Fibroblast of the conjunctiva (primary cell): ENCODE data around the gene RUFY1.
A peak's percentile ranks its signal among the peaks of the same experiment; 100 is the strongest.
"Not testable (repeated sequence)": the region's sequence is repeated elsewhere in the genome, so short reads cannot be mapped to it uniquely, and the experiment has no call there.

ENCODE experiments used
- DNase-seq: peaks from one replicate; pipeline ENCODE4 v3.0.0-alpha.2; 2010; ENCODE audit warnings: low read depth

The RUFY1 gene

DNA sequence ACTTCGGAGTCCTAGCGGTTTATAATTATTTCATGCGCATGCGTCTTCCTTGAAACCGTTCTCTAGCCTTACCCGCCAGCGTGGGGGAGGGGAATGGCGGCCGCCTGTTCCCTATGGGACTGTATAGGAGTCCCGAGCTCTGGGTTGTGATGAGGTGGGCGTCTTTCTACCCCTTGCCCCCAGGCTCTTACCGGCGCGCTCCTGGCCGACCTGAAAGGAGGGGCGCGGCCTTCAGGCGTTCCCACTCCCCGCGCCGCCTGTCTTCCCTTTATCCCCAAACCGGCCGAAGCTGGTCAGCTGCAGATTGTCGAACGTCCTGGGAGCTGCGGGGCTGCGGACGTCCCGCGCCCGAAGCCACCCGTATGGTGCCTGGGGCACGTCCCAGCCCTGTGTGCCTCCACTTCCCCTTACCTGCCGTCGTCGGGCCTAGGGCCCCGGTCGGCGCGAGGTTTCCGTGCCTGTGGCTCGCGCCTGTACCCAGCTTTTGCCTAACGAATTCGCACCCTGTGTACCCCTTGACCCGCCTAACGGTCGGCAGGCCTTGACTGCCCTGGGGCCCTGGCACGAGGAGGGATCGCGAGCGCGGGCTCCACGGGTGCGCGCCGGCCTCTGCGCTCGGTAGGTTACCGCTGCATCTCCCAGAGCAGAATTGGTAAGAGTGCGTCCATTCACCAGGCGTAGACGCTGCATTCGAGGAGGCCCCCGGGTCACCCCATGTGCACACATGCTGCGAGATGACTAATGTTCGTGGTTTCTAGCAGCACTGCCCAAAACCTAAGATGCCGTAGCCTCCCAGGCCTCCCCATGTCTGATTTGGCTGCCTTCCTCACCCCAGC is 73.8 kb downstream of the RUFY1 start:
- peak; percentile 66 for DNase-seq

DNA sequence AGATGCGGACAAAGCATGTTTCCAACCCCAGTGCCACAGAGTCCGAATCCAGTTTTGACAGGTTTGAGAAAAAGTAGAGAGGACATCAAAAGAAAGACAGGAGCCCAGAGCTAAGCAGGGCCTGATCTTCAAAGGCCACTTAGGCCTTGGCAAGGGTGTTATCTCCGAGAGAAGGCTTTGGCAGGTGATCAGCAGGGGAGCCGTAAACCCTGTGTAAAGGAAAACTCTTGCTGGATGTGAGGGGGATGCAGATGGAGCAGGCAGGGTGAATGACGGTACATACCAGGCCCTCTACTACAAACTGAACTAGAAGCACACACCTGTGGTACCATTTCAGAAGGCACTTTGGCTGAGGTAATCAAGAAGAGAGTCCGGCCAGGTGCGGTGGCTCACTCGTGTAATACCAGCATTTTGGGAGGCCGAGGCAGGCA is 74.5 kb downstream of the RUFY1 start:
- DNase-seq = no peak

DNA sequence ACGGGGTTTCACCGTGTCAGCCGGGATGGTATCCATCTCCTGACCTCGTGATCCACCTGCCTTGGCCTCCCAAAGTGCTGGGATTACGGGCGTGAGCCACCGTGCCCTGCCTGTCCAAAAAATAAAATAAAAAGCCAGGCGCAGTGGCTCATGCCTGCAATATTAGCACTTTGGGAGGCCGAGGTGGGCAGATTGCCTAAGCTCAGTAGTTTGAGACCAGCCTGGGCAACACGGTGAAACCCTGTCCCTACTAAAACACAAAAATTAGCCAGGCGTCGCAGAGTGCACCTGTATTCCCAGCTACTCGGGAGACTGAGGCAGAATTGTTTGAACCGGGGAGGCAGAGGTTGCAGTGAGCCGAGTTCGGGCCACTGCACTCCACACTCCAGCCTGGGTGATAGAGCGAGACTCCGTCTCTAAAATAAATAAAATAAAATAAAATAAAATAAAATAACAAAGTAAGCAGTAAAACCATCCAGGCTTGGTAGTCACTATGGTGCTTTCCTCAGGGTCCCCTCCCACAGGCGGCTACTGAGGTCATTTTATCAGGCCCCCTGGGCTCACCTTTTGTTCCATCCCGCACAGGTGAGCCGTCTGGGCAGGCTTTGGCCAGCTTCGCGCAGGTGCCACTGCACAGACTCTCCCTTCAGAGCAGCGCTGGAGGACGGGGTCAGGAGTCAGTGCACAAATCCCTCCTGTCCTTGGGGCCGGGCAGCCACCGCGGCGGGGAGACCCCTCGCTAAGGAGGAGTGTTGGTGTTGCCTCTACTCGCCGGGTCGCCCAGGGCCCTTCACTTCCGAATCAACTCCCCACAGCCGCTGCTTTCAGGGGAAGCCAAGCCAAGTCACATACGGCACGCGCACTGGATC is 83.4 kb downstream of the RUFY1 start:
- not testable (repeated sequence) for DNase-seq

GRCh38 chr5:179634370-179635172 is 84.2 kb downstream of the RUFY1 start:
- not testable (repeated sequence) for DNase-seq

GRCh38 chr5:179639296-179639695 is 88.9 kb downstream of the RUFY1 start:
- DNase-seq = not testable (repeated sequence)

- not testable (repeated sequence) for DNase-seq
Observed at GRCh38 chr5:179641745-179642144, 91.4 kb downstream of the RUFY1 start.

- not testable (repeated sequence) for DNase-seq
Observed at GRCh38 chr5:179642626-179643025, 92.3 kb downstream of the RUFY1 start.

GRCh38 chr5:179643141-179643920 is 93.0 kb downstream of the RUFY1 start:
- not testable (repeated sequence) for DNase-seq

GRCh38 chr5:179644766-179645165 is 94.4 kb downstream of the RUFY1 start:
- DNase-seq = not testable (repeated sequence)

GRCh38 chr5:179648410-179648809 is 98.1 kb downstream of the RUFY1 start:
- DNase-seq = no peak

- DNase-seq = not testable (repeated sequence)
Observed at GRCh38 chr5:179649166-179649703, 98.9 kb downstream of the RUFY1 start.

DNA sequence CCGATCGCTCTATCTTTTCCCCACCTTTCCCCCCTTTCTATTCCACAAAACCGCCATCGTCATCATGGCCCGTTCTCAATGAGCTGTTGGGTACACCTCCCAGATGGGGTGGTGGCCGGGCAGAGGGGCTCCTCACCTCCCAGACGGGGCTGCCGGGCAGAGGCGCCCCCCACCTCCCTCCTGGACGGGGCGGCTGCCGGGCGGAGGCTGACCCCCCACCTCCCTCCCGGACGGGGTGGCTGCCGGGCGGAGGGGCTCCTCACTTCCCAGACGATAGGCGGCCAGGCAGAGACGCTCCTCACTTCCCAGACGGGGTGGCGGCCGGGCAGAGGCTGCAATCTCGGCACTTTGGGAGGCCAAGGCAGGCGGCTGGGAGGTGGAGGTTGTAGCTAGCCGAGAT is 99.9 kb downstream of the RUFY1 start:
- DNase-seq = not testable (repeated sequence)

- DNase-seq = not testable (repeated sequence)
Observed at GRCh38 chr5:179653135-179653534, 102.8 kb downstream of the RUFY1 start.

- DNase-seq = not testable (repeated sequence)
Observed at GRCh38 chr5:179657302-179658178, 107.2 kb downstream of the RUFY1 start.

- not testable (repeated sequence) for DNase-seq
Observed at GRCh38 chr5:179658179-179658856, 108.0 kb downstream of the RUFY1 start.
